Measurements from ENCODE around the gene ZMAT5.

Gene ZMAT5

GRCh38 chr22:29768052-29768693 lies 1.4 kb upstream of the ZMAT5 start:
- ChIA-PET CTCF (no interaction called here), POLR2A (no interaction called here)
- DNase-seq (ENCODE audit: extremely low spot score), result no peak
- no peak for TF ChIP-seq CTCF (IDR thresholded peaks at IDR 0.05; ENCODE audit: control extremely low read depth, extremely low read depth, low read depth, missing control alignments)

- POLR2A ChIA-PET, result no interaction called here
- DNase-seq (ENCODE audit: extremely low spot score), result peak; percentile 95
- TF ChIP-seq CTCF (IDR thresholded peaks at IDR 0.05; ENCODE audit: control extremely low read depth, extremely low read depth, low read depth, missing control alignments), result no peak
- CTCF ChIA-PET, result interaction anchor here (1.6 to 1.8 kb wide), 2 partner anchors 12 to 238 kb away, joined by 4 to 7 read pairs; no protein-coding TSS in a partner anchor
These were observed 604 bp upstream of the ZMAT5 start, which contains the start of gene UQCR10 for GRCh38 chr22:29767171-29768051. UQCR10 (plus strand) TSS chr22:29767369; CDS start chr22:29767399, 30 bp downstream.

GRCh38 chr22:29765905-29766631 lies 739 bp downstream of the ZMAT5 start:
- ChIA-PET CTCF (interaction anchor here (0.7 to 1.8 kb wide), 4 partner anchors 8 to 239 kb away, joined by 3 to 7 read pairs (median 4); no protein-coding TSS in a partner anchor), POLR2A (no interaction called here)
- peak; percentile 52 for DNase-seq (ENCODE audit: extremely low spot score)
- TF ChIP-seq CTCF (IDR thresholded peaks at IDR 0.05; ENCODE audit: control extremely low read depth, extremely low read depth, low read depth, missing control alignments), result no peak

GRCh38 chr22:29762263-29762662 lies 4.5 kb downstream of the ZMAT5 start:
- TF ChIP-seq CTCF (IDR thresholded peaks at IDR 0.05; ENCODE audit: control extremely low read depth, extremely low read depth, low read depth, missing control alignments), result no peak
- no peak for DNase-seq (ENCODE audit: extremely low spot score)
- CTCF ChIA-PET, result interaction anchor here (0.8 to 2.0 kb wide), 4 partner anchors 11 to 326 kb away, joined by 3 to 4 read pairs (median 3); no protein-coding TSS in a partner anchor

GRCh38 chr22:29758959-29759358 lies 7.8 kb downstream of the ZMAT5 start:
- ChIA-PET CTCF (no interaction called here), POLR2A (no interaction called here)
- no peak for DNase-seq (ENCODE audit: extremely low spot score)
- no peak for TF ChIP-seq CTCF (IDR thresholded peaks at IDR 0.05; ENCODE audit: control extremely low read depth, extremely low read depth, low read depth, missing control alignments)

More at GRCh38 chr22:29762263-29762662, 4.5 kb downstream of the ZMAT5 start:
- POLR2A ChIA-PET, result no interaction called here

GRCh38 chr22:29758068-29758622 lies 8.7 kb downstream of the ZMAT5 start:
- POLR2A ChIA-PET, result no interaction called here
- no peak for TF ChIP-seq CTCF (IDR thresholded peaks at IDR 0.05; ENCODE audit: control extremely low read depth, extremely low read depth, low read depth, missing control alignments)
- CTCF ChIA-PET, result no interaction called here
- no peak for DNase-seq (ENCODE audit: extremely low spot score)
